Measurements from ENCODE around the gene RAB11FIP3.

DNA sequence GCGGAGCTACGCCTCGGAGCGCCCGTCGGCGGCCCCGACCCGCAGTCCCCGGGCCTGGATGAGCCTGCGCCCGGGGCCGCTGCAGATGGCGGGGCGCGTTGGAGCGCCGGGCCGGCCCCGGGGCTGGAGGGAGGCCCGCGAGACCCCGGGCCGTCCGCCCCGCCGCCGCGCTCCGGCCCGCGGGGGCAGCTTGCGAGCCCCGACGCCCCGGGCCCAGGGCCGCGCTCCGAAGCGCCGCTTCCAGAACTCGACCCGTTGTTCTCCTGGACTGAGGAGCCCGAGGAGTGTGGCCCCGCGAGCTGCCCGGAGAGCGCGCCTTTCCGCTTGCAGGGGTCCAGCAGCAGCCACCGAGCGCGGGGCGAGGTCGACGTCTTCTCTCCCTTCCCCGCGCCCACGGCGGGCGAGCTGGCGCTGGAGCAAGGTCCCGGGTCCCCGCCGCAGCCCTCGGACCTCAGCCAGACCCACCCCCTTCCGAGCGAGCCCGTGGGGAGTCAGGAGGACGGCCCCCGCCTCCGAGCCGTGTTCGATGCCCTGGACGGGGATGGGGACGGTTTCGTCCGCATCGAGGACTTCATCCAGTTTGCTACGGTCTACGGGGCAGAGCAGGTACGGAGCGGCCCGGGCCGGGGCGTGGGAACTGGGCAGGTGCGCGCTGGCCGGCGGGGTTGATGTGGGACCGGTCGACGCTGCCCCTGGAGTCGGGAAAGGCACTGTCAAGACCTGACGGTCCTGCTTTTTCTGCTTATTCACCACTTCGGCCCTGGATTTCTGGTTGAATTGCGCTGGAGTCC lies 861 bp downstream of the RAB11FIP3 start:
- TF ChIP-seq, protein P1, sequence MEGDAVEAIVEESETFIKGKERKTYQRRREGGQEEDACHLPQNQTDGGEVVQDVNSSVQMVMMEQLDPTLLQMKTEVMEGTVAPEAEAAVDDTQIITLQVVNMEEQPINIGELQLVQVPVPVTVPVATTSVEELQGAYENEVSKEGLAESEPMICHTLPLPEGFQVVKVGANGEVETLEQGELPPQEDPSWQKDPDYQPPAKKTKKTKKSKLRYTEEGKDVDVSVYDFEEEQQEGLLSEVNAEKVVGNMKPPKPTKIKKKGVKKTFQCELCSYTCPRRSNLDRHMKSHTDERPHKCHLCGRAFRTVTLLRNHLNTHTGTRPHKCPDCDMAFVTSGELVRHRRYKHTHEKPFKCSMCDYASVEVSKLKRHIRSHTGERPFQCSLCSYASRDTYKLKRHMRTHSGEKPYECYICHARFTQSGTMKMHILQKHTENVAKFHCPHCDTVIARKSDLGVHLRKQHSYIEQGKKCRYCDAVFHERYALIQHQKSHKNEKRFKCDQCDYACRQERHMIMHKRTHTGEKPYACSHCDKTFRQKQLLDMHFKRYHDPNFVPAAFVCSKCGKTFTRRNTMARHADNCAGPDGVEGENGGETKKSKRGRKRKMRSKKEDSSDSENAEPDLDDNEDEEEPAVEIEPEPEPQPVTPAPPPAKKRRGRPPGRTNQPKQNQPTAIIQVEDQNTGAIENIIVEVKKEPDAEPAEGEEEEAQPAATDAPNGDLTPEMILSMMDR (IDR thresholded peaks at IDR 0.05; ENCODE audit: low read depth, low read length), result no peak
- no peak for TF ChIP-seq EZH2phosphoT487 (IDR thresholded peaks at IDR 0.05; ENCODE audit: low read depth)
